Measurements from ENCODE around the gene KIF1C. TPM values are rescaled to one million over a fixed set of nuclear protein-coding genes. Genes with fewer than 3 reads are reported as not detected.
"Not testable (repeated sequence)": the region's sequence is repeated elsewhere in the genome, so short reads cannot be mapped to it uniquely, and the experiment has no call there.

The KIF1C gene
- total and polyA plus RNA-seq, 7 donors, result 204 to 1,039 (median 624) TPM

DNA sequence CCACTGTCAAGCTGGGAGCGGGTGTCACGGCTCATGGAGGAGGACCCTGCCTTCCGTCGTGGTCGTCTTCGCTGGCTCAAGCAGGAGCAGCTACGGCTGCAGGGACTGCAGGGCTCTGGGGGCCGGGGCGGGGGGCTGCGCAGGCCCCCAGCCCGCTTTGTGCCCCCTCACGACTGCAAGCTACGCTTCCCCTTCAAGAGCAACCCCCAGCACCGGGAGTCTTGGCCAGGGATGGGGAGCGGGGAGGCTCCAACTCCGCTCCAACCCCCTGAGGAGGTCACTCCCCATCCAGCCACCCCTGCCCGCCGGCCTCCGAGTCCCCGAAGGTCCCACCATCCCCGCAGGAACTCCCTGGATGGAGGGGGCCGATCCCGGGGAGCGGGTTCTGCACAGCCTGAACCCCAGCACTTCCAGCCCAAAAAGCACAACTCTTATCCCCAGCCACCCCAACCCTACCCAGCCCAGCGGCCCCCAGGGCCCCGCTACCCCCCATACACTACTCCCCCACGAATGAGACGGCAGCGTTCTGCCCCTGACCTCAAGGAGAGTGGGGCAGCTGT is 25.9 kb downstream of the KIF1C start:
- intact Hi-C loops (cut with DNase I), result no loop called here
- Histone ChIP-seq H3K9me3 (no peaks in the 10 kb centered on the region), H3K4me1 (peaks cover 11% of the 10 kb centered on the region), H3K4me3 (no peak overlapping the region), H3K36me3 (ENCODE audit: insufficient read depth in 1 of 2, low read depth in 1 of 2) (peaks cover 11 to 69% of the 10 kb centered on the region in 2 donors), H3K27me3 (ENCODE audit: insufficient read depth in 3 of 3, low read length in 2 of 3) (no peaks in the 10 kb centered on the region), H3K27ac (no peak overlapping the region)
- DNase-seq (no peak), ATAC-seq (no peak)
- 89 to 91% (median 90%) methylated on average over 28 to 29 of the region's 29 CpGs for WGBS, 3 donors
- TF ChIP-seq, protein P1, sequence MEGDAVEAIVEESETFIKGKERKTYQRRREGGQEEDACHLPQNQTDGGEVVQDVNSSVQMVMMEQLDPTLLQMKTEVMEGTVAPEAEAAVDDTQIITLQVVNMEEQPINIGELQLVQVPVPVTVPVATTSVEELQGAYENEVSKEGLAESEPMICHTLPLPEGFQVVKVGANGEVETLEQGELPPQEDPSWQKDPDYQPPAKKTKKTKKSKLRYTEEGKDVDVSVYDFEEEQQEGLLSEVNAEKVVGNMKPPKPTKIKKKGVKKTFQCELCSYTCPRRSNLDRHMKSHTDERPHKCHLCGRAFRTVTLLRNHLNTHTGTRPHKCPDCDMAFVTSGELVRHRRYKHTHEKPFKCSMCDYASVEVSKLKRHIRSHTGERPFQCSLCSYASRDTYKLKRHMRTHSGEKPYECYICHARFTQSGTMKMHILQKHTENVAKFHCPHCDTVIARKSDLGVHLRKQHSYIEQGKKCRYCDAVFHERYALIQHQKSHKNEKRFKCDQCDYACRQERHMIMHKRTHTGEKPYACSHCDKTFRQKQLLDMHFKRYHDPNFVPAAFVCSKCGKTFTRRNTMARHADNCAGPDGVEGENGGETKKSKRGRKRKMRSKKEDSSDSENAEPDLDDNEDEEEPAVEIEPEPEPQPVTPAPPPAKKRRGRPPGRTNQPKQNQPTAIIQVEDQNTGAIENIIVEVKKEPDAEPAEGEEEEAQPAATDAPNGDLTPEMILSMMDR (IDR thresholded peaks at IDR 0.05), result no peak

DNA sequence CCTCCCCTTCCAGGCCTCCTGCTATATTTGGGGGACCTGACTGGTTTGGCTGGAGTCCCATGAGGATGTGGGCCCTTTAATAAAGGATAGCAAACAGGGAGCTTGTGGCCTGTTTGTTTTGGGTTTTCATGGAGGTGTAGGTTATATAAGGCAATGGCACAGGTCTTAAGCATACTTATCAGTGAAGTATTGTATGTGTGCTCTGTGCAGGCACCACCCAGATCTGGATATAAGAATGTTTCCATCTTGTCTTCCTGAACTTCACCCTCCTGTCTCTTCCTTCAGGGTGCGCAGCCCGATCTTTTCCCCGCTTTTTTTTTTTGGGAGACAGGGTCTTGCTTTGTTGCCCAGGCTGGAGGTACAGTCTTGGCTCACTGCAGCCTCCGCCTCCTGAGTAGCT is 26.9 kb downstream of the KIF1C start:
- Histone ChIP-seq H3K9me3 (no peaks in the 10 kb centered on the region), H3K27me3 (ENCODE audit: insufficient read depth in 3 of 3, low read length in 2 of 3) (no peaks in the 10 kb centered on the region), H3K4me3 (no peak overlapping the region), H3K4me1 (peaks cover 11% of the 10 kb centered on the region), H3K27ac (no peak overlapping the region), H3K36me3 (ENCODE audit: insufficient read depth in 1 of 2, low read depth in 1 of 2) (peaks cover 11 to 59% of the 10 kb centered on the region in 2 donors)
- no peak for ATAC-seq
- intact Hi-C loops (cut with DNase I), result no loop called here
- 97 to 99% (median 98%) methylated on average over 4 of the region's 4 CpGs for whole genome bisulfite sequencing, 3 donors
- TF ChIP-seq, protein P1 (IDR thresholded peaks at IDR 0.05), result no peak
- no peak for DNase-seq

DNA sequence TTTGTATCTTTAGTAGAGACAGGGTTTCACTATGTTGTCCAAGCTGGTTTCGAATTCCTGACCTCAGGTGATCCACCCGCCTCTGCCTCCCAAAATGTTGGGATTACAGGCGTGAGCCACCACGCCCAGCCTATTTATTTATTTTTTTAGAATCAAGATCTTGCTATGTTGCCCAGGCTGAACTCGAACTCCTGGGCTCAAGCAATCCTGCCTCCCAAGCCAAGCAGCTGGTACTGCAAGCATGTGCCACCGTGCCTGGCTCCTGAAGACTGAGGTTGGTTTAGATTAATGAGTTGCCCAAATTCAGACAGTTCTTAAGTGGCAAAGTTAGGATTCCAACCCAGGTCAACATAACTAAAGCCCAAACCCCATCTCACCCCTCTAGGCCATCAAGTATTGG is 29.5 kb downstream of the KIF1C start:
- WGBS, 3 donors, result 70 to 73% (median 72%) methylated on average over 6 of the region's 6 CpGs
- intact Hi-C loops (cut with DNase I), result no loop called here
- ATAC-seq (no peak), DNase-seq (no peak)
- H3K36me3 ChIP-seq (ENCODE audit: insufficient read depth in 1 of 2, low read depth in 1 of 2), result peaks cover 2 to 32% of the 10 kb centered on the region in 2 donors
- no peak overlapping the region for H3K4me3 ChIP-seq
- TF ChIP-seq, protein P1 (IDR thresholded peaks at IDR 0.05), result no peak
- H3K4me1 ChIP-seq, result peaks cover 11% of the 10 kb centered on the region
- no peaks in the 10 kb centered on the region for H3K27me3 ChIP-seq (ENCODE audit: insufficient read depth in 3 of 3, low read length in 2 of 3)
- H3K9me3 ChIP-seq, result no peaks in the 10 kb centered on the region
- no peak overlapping the region for H3K27ac ChIP-seq

DNA sequence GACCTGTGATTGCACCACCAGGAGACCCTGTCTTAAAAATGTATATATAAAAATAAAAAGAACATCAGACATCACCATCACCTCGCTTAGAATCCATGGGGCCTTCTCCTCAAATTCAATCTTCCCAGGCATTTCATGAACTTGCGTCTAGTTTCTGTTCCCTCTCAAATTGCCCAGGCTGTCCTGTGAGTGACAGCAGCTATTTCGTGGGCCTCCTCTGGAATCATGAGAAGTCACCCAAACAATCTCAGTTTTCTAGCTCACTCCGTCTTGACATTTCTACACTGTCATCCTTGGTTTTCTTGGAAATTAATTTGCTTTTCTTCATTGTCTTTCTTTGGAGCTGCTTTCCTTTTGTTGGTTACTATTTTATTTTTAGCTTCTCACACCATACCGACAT is 30.2 kb downstream of the KIF1C start:
- ATAC-seq, result no peak
- DNase-seq, result no peak

DNA sequence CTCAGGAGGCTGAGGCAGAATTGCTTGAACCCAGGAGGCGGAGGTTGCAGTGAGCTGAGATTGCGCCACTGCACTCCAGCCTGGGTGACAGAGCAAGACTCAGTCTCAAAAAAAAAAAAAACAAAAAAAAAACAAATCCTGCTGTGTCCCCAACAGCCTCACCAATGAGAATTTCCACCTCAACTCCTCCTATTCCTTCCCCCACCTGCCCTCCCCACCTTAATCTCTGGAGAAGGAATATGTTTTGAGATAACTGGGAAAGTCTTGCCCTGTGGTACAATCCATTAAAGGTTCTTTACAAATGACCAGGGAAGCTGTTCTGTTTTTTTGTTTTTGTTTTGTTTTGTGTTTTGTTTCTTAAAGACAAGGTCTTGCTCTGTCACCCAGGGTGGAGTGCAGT is 32.4 kb downstream of the KIF1C start:
- H3K27ac ChIP-seq; H3K27me3 ChIP-seq (ENCODE audit: insufficient read depth in 3 of 3, low read length in 2 of 3); H3K9me3 ChIP-seq; ATAC-seq; H3K4me3 ChIP-seq; H3K36me3 ChIP-seq (ENCODE audit: insufficient read depth in 1 of 2, low read depth in 1 of 2); intact Hi-C loops (cut with DNase I); DNase-seq: not testable (repeated sequence)
- 88 to 100% (median 88%) methylated on average over 1 to 2 of the region's 2 CpGs for WGBS, 3 donors
- peaks cover 11% of the 10 kb centered on the region for H3K4me1 ChIP-seq

More for the DNA sequence above, 30.2 kb downstream of the KIF1C start:
- 53 to 62% (median 58%) methylated on average over 5 of the region's 5 CpGs for WGBS, 3 donors
- Histone ChIP-seq H3K27ac (no peak overlapping the region), H3K4me1 (peaks cover 11% of the 10 kb centered on the region), H3K27me3 (ENCODE audit: insufficient read depth in 3 of 3, low read length in 2 of 3) (no peaks in the 10 kb centered on the region), H3K36me3 (ENCODE audit: insufficient read depth in 1 of 2, low read depth in 1 of 2) (peaks cover 2 to 26% of the 10 kb centered on the region in 2 donors), H3K9me3 (no peaks in the 10 kb centered on the region), H3K4me3 (no peak overlapping the region)
- TF ChIP-seq, protein P1 (IDR thresholded peaks at IDR 0.05), result no peak
- intact Hi-C loops (cut with DNase I), result no loop called here

Data from psoas muscle (tissue), 8 donors.